22Rv1 (cell line): Measurements from ENCODE around the gene TNFSF13B.

Experiments used
- CTCF ChIP-seq: fragments of 450-650 bp; IDR thresholded peaks from 2 replicates; pipeline ENCODE4 v1.5.1; 2017; ENCODE audit warnings: mild to moderate bottlenecking
- ZFX ChIP-seq: fragments of 450-650 bp; IDR thresholded peaks from 2 replicates; pipeline ENCODE4 v1.6.1; 2017; ENCODE audit warnings: antibody characterized with exemption, borderline replicate concordance

GRCh38 chr13:108225440-108225839, 44.1 kb upstream of the TNFSF13B start:
- no peak for TF ChIP-seq CTCF
- no peak for TF ChIP-seq ZFX
